OCI-LY1 (cell line): ENCODE measurements around the gene EMC7.

Experiments
- EZH2 ChIP-seq: fragments of 200-600 bp; sonication (generic), shearing (Covaris generic); IDR thresholded peaks from 2 replicates; pipeline ENCODE4 v1.8.0; 2017; ENCODE audit warnings: borderline replicate concordance, mixed run types, mild to moderate bottlenecking, antibody characterized with exemption, low read length, moderate library complexity, mixed read lengths
- TF ChIP-seq, protein P1 (sequence below): fragments of 200-600 bp; sonication (generic), shearing (Covaris generic); IDR thresholded peaks from 2 replicates; pipeline ENCODE4 v1.5.1; 2017; ENCODE audit warnings: mild to moderate bottlenecking, antibody characterized with exemption, low read length, moderate library complexity, mixed read lengths

DNA sequence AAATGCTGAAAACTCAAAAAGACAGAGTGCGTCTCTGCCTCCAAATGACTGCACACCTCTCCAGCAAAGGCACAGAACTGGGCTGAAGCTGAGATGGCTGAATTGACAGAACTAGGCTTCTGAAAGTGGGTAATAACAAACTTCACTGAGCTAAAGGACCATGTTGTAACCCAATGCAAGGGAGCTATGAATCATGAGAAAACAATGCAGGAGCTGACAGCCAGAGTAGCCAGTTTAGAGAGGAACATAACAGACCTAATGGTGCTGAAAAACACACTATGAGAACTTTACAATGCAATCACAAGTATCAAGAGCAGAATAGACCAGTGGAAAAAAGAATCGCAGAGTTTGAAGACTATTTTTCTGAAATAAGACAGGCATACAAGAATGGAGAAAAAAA lies 52.5 kb downstream of the EMC7 start:
- TF ChIP-seq, protein P1, sequence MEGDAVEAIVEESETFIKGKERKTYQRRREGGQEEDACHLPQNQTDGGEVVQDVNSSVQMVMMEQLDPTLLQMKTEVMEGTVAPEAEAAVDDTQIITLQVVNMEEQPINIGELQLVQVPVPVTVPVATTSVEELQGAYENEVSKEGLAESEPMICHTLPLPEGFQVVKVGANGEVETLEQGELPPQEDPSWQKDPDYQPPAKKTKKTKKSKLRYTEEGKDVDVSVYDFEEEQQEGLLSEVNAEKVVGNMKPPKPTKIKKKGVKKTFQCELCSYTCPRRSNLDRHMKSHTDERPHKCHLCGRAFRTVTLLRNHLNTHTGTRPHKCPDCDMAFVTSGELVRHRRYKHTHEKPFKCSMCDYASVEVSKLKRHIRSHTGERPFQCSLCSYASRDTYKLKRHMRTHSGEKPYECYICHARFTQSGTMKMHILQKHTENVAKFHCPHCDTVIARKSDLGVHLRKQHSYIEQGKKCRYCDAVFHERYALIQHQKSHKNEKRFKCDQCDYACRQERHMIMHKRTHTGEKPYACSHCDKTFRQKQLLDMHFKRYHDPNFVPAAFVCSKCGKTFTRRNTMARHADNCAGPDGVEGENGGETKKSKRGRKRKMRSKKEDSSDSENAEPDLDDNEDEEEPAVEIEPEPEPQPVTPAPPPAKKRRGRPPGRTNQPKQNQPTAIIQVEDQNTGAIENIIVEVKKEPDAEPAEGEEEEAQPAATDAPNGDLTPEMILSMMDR, result no peak
- no peak for TF ChIP-seq EZH2
